ENCODE data around the gene HIF3A. TPM values are rescaled to one million over a fixed set of nuclear protein-coding genes. Genes with fewer than 3 reads are reported as not detected.
"Not testable (repeated sequence)": the region's sequence is repeated elsewhere in the genome, so short reads cannot be mapped to it uniquely, and the experiment has no call there.

HIF3A gene
- total RNA-seq, 1 experiment from 2014 or later: not detected

DNA sequence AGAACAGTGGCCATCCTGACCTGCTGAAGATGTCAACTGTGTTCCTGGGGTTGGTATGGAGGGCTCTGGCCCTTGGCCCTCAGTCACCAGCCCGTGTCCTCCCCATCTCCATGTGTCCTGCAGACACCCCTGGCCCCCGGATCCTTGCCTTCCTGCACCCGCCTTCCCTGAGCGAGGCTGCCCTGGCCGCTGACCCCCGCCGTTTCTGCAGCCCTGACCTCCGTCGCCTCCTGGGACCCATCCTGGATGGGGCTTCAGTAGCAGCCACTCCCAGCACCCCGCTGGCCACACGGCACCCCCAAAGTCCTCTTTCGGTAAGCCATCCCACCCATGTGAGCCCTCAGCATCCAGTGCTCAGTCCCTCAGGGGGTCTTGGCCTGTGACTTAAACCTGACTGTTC is 24.8 kb downstream of the HIF3A start:
- no peaks in the 10 kb centered on the region for H3K4me1 ChIP-seq (ENCODE audit: control insufficient read depth, insufficient read depth, low read length)
- no peak overlapping the region for H3K4me3 ChIP-seq (ENCODE audit: low read depth in 2 of 2, low read length in 2 of 2)
- POLR2A ChIA-PET: no interaction called here
- H3K27ac ChIP-seq (ENCODE audit: low read length): no peak overlapping the region
- intact Hi-C loops (cut with micrococcal nuclease; ENCODE audit: unreplicated experiment): no loop called here
- CTCF ChIA-PET: interaction anchor here (0.6 kb wide), 1 partner anchor 38 kb away, joined by 3 read pairs; no protein-coding TSS in a partner anchor
- no peaks in the 10 kb centered on the region for H3K27me3 ChIP-seq (ENCODE audit: control insufficient read depth, insufficient read depth, low read length)
- no TSS peak for BruUV-seq (replicated peaks)
- no peaks in the 10 kb centered on the region for H3K36me3 ChIP-seq (ENCODE audit: control insufficient read depth, insufficient read depth, low read length)
- in situ Hi-C loops (cut with HindIII; ENCODE audit: low pct_unique_long_range_greater_than_20kb, low sequenced_read_pairs): no loop called here
- no peak for ATAC-seq
- TF ChIP-seq, protein P1, sequence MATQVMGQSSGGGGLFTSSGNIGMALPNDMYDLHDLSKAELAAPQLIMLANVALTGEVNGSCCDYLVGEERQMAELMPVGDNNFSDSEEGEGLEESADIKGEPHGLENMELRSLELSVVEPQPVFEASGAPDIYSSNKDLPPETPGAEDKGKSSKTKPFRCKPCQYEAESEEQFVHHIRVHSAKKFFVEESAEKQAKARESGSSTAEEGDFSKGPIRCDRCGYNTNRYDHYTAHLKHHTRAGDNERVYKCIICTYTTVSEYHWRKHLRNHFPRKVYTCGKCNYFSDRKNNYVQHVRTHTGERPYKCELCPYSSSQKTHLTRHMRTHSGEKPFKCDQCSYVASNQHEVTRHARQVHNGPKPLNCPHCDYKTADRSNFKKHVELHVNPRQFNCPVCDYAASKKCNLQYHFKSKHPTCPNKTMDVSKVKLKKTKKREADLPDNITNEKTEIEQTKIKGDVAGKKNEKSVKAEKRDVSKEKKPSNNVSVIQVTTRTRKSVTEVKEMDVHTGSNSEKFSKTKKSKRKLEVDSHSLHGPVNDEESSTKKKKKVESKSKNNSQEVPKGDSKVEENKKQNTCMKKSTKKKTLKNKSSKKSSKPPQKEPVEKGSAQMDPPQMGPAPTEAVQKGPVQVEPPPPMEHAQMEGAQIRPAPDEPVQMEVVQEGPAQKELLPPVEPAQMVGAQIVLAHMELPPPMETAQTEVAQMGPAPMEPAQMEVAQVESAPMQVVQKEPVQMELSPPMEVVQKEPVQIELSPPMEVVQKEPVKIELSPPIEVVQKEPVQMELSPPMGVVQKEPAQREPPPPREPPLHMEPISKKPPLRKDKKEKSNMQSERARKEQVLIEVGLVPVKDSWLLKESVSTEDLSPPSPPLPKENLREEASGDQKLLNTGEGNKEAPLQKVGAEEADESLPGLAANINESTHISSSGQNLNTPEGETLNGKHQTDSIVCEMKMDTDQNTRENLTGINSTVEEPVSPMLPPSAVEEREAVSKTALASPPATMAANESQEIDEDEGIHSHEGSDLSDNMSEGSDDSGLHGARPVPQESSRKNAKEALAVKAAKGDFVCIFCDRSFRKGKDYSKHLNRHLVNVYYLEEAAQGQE (IDR thresholded peaks at IDR 0.05; ENCODE audit: insufficient read depth in 1 of 2, low read depth in 2 of 2, low read length in 1 of 2): no peak
- TF ChIP-seq POLR2AphosphoS5 (IDR thresholded peaks at IDR 0.05; ENCODE audit: low read depth, low read length) (no peak), SIN3A (IDR thresholded peaks at IDR 0.05; ENCODE audit: borderline replicate concordance, insufficient read depth, low read depth, low read length) (no peak), TCF7L2 (IDR thresholded peaks at IDR 0.05; ENCODE audit: low read depth, low read length) (no peak)
- TF ChIP-seq, protein P2, sequence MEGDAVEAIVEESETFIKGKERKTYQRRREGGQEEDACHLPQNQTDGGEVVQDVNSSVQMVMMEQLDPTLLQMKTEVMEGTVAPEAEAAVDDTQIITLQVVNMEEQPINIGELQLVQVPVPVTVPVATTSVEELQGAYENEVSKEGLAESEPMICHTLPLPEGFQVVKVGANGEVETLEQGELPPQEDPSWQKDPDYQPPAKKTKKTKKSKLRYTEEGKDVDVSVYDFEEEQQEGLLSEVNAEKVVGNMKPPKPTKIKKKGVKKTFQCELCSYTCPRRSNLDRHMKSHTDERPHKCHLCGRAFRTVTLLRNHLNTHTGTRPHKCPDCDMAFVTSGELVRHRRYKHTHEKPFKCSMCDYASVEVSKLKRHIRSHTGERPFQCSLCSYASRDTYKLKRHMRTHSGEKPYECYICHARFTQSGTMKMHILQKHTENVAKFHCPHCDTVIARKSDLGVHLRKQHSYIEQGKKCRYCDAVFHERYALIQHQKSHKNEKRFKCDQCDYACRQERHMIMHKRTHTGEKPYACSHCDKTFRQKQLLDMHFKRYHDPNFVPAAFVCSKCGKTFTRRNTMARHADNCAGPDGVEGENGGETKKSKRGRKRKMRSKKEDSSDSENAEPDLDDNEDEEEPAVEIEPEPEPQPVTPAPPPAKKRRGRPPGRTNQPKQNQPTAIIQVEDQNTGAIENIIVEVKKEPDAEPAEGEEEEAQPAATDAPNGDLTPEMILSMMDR (IDR thresholded peaks at IDR 0.05): no peak
- H3K9me3 ChIP-seq (ENCODE audit: control insufficient read depth, insufficient read depth, low read depth, low read length): peaks cover 5% of the 10 kb centered on the region; the same call in 1 of the 2 replicates
- DNase-seq (ENCODE audit: low read depth, low spot score): no peak

DNA sequence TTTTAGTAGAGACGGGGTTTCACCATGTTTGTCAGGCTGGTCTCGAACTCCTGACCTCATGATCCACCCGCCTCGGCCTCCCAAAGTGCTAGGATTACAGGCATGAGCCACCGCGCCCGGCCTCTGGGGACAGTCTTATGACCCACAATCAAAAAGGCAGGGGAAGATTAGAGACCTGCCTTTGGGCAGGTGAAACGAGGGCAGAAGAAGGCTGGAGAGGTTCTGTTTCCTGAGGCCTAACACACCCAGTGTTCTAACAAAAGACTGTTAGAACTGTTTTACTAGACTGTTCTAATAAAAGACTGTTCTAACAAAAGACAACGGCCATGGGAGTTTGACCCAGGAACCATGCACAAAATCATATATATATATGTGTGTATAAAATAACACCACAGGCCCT is 26.4 kb downstream of the HIF3A start:
- intact Hi-C loops (cut with micrococcal nuclease; ENCODE audit: unreplicated experiment); POLR2A ChIA-PET; DNase-seq (ENCODE audit: low read depth, low spot score); H3K27ac ChIP-seq (ENCODE audit: low read length); H3K4me1 ChIP-seq (ENCODE audit: control insufficient read depth, insufficient read depth, low read length); H3K4me3 ChIP-seq (ENCODE audit: low read depth in 2 of 2, low read length in 2 of 2); H3K27me3 ChIP-seq (ENCODE audit: control insufficient read depth, insufficient read depth, low read length); BruUV-seq (replicated peaks); CTCF ChIA-PET; H3K9me3 ChIP-seq (ENCODE audit: control insufficient read depth, insufficient read depth, low read depth, low read length); ATAC-seq; in situ Hi-C loops (cut with HindIII; ENCODE audit: low pct_unique_long_range_greater_than_20kb, low sequenced_read_pairs); H3K36me3 ChIP-seq (ENCODE audit: control insufficient read depth, insufficient read depth, low read length): not testable (repeated sequence)

DNA sequence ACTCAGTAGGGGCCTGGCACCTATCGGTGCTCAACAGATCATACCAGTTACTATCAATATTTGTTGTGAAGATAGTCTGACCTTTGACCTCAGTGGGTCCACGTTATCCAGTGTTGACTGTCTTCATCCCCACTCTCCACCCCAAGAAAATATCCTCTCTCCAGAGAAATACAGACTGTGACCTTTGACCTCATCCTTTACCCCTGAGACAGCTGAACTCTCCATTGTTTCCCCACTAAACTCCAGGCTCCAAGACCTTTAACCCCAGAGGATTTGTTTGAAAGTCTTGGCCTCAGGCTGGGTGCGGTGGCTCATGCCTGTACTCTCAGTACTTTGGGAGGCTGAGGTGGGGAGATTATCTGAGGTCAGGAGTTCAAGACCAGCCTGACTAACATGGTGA is 27.4 kb downstream of the HIF3A start:
- intact Hi-C loops (cut with micrococcal nuclease; ENCODE audit: unreplicated experiment): no loop called here
- no peaks in the 10 kb centered on the region for H3K4me1 ChIP-seq (ENCODE audit: control insufficient read depth, insufficient read depth, low read length)
- no peak for TF ChIP-seq SIN3A (IDR thresholded peaks at IDR 0.05; ENCODE audit: borderline replicate concordance, insufficient read depth, low read depth, low read length)
- DNase-seq (ENCODE audit: low read depth, low spot score) (no peak), ATAC-seq (no peak)
- no peak overlapping the region for H3K4me3 ChIP-seq (ENCODE audit: low read depth in 2 of 2, low read length in 2 of 2)
- in situ Hi-C loops (cut with HindIII; ENCODE audit: low pct_unique_long_range_greater_than_20kb, low sequenced_read_pairs): no loop called here
- H3K36me3 ChIP-seq (ENCODE audit: control insufficient read depth, insufficient read depth, low read length): no peaks in the 10 kb centered on the region
- CTCF ChIA-PET: interaction anchor here (1.0 kb wide), 1 partner anchor 67 kb away, joined by 3 read pairs; no protein-coding TSS in a partner anchor
- POLR2A ChIA-PET: no interaction called here
- H3K27me3 ChIP-seq (ENCODE audit: control insufficient read depth, insufficient read depth, low read length): no peaks in the 10 kb centered on the region
- H3K9me3 ChIP-seq (ENCODE audit: control insufficient read depth, insufficient read depth, low read depth, low read length): peaks cover 6% of the 10 kb centered on the region; the same call in 1 of the 2 replicates
- no peak overlapping the region for H3K27ac ChIP-seq (ENCODE audit: low read length)
- no TSS peak for BruUV-seq (replicated peaks)
